Cardiac fibroblast (primary cell): Measurements from ENCODE around the gene CCDC137.

Source experiments
- DNase-seq, 2 donors: peaks; one replicate each; pipeline versions ENCODE4 v3.0.0 to v3.0.0-alpha.2; 2010; ENCODE audit warnings: low read depth in 2 of 2
- H3K4me3 ChIP-seq, 2 donors: replicated peaks in 1 of 2; 1 replicate in 1 of 2; 2 replicates in 1 of 2; pipeline ENCODE4 v1.5.1; 2011; ENCODE audit warnings: low read depth in 2 of 2, low read length in 2 of 2, mild to moderate bottlenecking in 2 of 2, moderate library complexity in 1 of 2
- TF ChIP-seq, protein P1 (sequence below): IDR thresholded peaks from one replicate; pipeline ENCODE4 v1.5.1; 2011; ENCODE audit warnings: low read depth, mild to moderate bottlenecking, low read length, inconsistent platforms

The CCDC137 gene

GRCh38 chr17:81635973-81636504 is 30.5 kb upstream of the CCDC137 start:
- peak in 1 of 2 donors; percentile 65 for DNase-seq
- peak overlapping the region; percentile 65 to 91 for H3K4me3 ChIP-seq
- TF ChIP-seq, protein P1, sequence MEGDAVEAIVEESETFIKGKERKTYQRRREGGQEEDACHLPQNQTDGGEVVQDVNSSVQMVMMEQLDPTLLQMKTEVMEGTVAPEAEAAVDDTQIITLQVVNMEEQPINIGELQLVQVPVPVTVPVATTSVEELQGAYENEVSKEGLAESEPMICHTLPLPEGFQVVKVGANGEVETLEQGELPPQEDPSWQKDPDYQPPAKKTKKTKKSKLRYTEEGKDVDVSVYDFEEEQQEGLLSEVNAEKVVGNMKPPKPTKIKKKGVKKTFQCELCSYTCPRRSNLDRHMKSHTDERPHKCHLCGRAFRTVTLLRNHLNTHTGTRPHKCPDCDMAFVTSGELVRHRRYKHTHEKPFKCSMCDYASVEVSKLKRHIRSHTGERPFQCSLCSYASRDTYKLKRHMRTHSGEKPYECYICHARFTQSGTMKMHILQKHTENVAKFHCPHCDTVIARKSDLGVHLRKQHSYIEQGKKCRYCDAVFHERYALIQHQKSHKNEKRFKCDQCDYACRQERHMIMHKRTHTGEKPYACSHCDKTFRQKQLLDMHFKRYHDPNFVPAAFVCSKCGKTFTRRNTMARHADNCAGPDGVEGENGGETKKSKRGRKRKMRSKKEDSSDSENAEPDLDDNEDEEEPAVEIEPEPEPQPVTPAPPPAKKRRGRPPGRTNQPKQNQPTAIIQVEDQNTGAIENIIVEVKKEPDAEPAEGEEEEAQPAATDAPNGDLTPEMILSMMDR = no peak

- H3K4me3 ChIP-seq = peak within 1 kb of the TSS; percentile 65 to 91
- TF ChIP-seq, protein P1 = no peak
- peak; percentile 85 to 90 for DNase-seq
These were observed 29.8 kb upstream of the CCDC137 start, which contains the start of the genes NPLOC4 and TSPAN10 for GRCh38 chr17:81636505-81637288. TSS of gene NPLOC4 (minus strand) at chr17:81637112. CDS start at chr17:81636930, 182 bp downstream. TSS of gene TSPAN10 (plus strand) at chr17:81637196. CDS start at chr17:81642413, 5,217 bp downstream.

GRCh38 chr17:81638683-81639082 is 27.9 kb upstream of the CCDC137 start:
- no peak for DNase-seq
- TF ChIP-seq, protein P1 = no peak
- no peak overlapping the region for H3K4me3 ChIP-seq

DNA sequence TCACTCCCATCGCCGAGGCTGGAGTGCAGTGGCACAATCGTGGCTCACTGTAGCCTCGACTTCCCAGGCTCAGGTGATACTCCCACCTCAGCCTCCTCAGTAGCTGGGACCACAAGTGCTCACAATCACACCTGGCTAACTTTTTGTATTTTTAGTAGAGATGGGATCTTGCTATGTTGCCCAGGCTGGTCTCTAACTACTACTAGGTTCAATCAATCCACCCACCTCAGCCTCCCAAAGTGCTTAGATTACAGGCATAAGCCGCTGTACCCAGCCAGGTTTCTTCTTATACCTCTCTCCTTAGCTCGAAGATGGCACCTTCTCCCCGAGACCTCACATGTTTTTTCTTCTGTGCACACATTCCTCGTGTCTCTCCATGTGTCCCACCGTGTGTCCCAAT is 26.5 kb upstream of the CCDC137 start:
- TF ChIP-seq, protein P1 = no peak

DNA sequence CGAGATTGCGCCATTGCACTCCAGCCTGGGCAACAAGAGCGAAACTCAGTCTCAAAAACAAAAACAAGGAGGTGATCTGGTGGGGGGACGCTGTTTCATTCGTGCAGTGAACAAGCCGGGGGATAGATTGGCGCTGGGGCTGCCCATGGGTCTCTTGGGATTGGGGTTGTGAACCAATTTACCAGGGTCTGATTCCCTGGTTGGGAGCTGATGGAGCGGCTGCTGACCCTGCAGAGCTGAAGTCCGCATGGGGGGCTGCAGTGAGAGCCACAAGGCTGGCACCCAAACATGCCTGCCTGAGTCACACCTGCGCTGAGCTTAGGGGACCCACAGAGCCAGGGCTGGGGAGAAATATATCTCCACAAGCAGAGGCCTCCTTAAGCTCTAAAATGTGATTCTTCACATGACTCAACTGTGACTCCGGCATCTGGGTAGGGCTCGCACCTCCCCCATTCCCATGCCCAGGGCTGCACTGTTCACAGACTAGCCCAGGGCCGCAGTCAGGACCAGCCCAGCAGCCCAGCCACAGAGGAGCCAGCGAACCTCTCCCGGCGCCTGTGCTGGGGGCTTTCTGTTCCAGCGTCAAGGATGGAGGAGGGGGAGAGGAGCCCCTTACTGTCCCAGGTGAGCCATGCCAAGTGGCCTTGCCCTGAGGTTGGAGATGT is 24.6 kb upstream of the CCDC137 start:
- DNase-seq = peak; percentile 30 to 73
- TF ChIP-seq, protein P1 = no peak
- no peak overlapping the region for H3K4me3 ChIP-seq

More for the DNA sequence above, 26.5 kb upstream of the CCDC137 start:
- DNase-seq = no peak
- H3K4me3 ChIP-seq = no peak overlapping the region

DNA sequence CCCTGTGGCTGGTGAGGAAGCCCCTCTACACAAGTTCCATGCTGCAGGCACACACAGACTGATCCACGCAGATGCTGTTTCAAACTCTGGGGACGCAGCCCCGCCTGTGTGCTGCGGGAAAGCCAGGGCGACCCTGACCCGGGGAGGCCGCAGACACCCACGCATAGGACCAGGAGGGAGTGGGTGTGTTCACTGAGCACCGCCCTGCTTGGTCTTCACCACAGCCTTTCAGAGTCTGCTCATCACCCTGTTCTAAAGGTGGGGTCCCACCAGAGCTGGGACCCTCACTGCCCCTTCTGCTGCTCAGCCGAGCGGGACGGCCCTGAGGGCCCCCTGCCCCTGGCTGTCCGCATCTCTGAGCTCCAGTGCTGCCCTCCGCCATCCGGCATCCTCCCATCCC is 22.0 kb upstream of the CCDC137 start:
- no peak for DNase-seq
- H3K4me3 ChIP-seq = no peak overlapping the region
- TF ChIP-seq, protein P1 = no peak
